ENCODE data around the gene GPATCH2L.

DNA sequence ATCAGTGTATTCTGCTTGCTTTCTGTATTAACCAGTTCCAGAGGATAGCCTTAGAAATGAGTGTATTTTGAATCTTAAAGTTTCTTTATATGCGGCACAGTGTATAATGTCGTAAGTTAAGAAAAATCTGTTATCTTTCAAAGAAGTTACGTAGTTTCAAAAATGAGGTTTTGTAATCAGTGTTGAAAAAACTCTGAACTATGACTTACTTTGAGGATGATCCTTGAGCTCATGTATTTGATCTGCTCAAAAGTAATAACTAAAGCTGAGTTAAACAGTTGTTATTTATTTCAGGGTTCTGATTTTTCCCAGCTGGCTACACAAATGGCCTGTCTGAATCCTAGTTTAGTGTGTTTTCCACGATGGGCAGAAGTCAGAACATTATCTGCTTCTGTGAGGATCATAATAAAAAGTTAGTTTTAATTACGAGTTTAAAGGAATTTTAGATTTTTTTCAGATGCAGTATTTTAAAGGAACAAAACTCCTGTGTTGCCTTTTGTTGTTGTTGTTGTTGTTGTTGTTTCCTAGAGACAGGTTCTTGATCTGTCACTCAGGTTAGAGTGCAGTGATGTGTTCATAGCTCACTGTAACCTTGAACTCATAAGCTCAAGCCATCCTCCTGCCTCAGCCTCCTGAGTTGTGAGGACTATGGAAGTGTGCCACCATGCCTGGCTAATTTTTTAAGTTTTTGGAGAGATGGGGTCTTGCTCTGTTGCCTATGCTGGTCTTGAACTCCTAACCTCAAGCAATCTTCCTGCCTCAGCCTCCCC, 52.9 kb downstream of the GPATCH2L start:
- TF ChIP-seq CTCF (IDR thresholded peaks at IDR 0.05) (no peak), POLR2AphosphoS5 (IDR thresholded peaks at IDR 0.05) (no peak)
